ENCODE data around the gene IRF5.

The IRF5 gene

GRCh38 chr7:128962899-128963298 lies 25.2 kb downstream of the IRF5 start:
- no peaks in the 10 kb centered on the region for H3K27me3 ChIP-seq (ENCODE audit: insufficient read depth, low read length)
- H2BK5ac ChIP-seq (ENCODE audit: low read depth, low read length, poor library complexity), result no peak overlapping the region
- H3K4me1 ChIP-seq (ENCODE audit: control insufficient read depth in 1 of 2, insufficient read depth in 2 of 2, low read length in 2 of 2), result no peaks in the 10 kb centered on the region
- H2BK12ac ChIP-seq (ENCODE audit: low read length), result no peak overlapping the region
- H2BK120ac ChIP-seq (ENCODE audit: insufficient read depth, low read length, poor library complexity), result no peak overlapping the region
- no peak overlapping the region for H4K91ac ChIP-seq (ENCODE audit: low read depth, low read length)
- no peak overlapping the region for H3K23ac ChIP-seq (ENCODE audit: low read length)
- no peak overlapping the region for H3K4me2 ChIP-seq (ENCODE audit: low read length)
- H3K79me2 ChIP-seq (ENCODE audit: control insufficient read depth, insufficient read depth, low read length, poor library complexity), result no peaks in the 10 kb centered on the region
- no peak overlapping the region for H3K14ac ChIP-seq (ENCODE audit: low read length)
- H3K4me3 ChIP-seq (ENCODE audit: low read depth, low read length), result no peak overlapping the region
- peak in 1 of 2 donors; percentile 3 for DNase-seq
- no peak overlapping the region for H3K27ac ChIP-seq (ENCODE audit: low read depth, low read length)
- H2AK5ac ChIP-seq (ENCODE audit: low read length), result no peak overlapping the region
- no peak overlapping the region for H3K9ac ChIP-seq (ENCODE audit: low read length)
- H3K79me1 ChIP-seq (ENCODE audit: low read length), result no peaks in the 10 kb centered on the region
- H3K18ac ChIP-seq (ENCODE audit: low read length), result no peak overlapping the region
- no peak overlapping the region for H2AFZ ChIP-seq (ENCODE audit: insufficient read depth, low read length, poor library complexity)
- no peak overlapping the region for H4K12ac ChIP-seq (ENCODE audit: low read depth, low read length)
- no peaks in the 10 kb centered on the region for H3K9me3 ChIP-seq (ENCODE audit: insufficient read depth, low read depth, low read length)
- H4K8ac ChIP-seq (ENCODE audit: low read depth, low read length), result no peak overlapping the region
- H3K4ac ChIP-seq (ENCODE audit: low read depth, low read length), result no peak overlapping the region
- peaks cover 7 to 17% of the 10 kb centered on the region in 2 experiments for H3K36me3 ChIP-seq (ENCODE audit: control insufficient read depth in 1 of 2, insufficient read depth in 2 of 2, low read length in 2 of 2)

- Histone ChIP-seq H3K36me3 (ENCODE audit: control insufficient read depth in 1 of 2, insufficient read depth in 2 of 2, low read length in 2 of 2) (peaks cover 7 to 17% of the 10 kb centered on the region in 2 experiments), H3K4me2 (ENCODE audit: low read length) (no peak overlapping the region)
Observed at GRCh38 chr7:128963327-128963757, 25.6 kb downstream of the IRF5 start.

GRCh38 chr7:128968624-128969023 lies 30.9 kb downstream of the IRF5 start:
- Histone ChIP-seq H3K79me1 (ENCODE audit: low read length) (no peaks in the 10 kb centered on the region), H2BK5ac (ENCODE audit: low read depth, low read length, poor library complexity) (no peak overlapping the region), H2BK12ac (ENCODE audit: low read length) (no peak overlapping the region), H3K18ac (ENCODE audit: low read length) (no peak overlapping the region), H2AK5ac (ENCODE audit: low read length) (no peak overlapping the region), H4K8ac (ENCODE audit: low read depth, low read length) (no peak overlapping the region), H2BK120ac (ENCODE audit: insufficient read depth, low read length, poor library complexity) (no peak overlapping the region), H3K4ac (ENCODE audit: low read depth, low read length) (no peak overlapping the region), H3K4me2 (ENCODE audit: low read length) (no peak overlapping the region), H3K79me2 (ENCODE audit: control insufficient read depth, insufficient read depth, low read length, poor library complexity) (no peaks in the 10 kb centered on the region), H4K12ac (ENCODE audit: low read depth, low read length) (no peak overlapping the region), H3K27me3 (ENCODE audit: insufficient read depth, low read length) (no peaks in the 10 kb centered on the region), H4K91ac (ENCODE audit: low read depth, low read length) (no peak overlapping the region), H3K9ac (ENCODE audit: low read length) (no peak overlapping the region), H3K36me3 (ENCODE audit: control insufficient read depth in 1 of 2, insufficient read depth in 2 of 2, low read length in 2 of 2) (peaks cover 14 to 31% of the 10 kb centered on the region in 2 experiments), H3K4me3 (ENCODE audit: low read depth, low read length) (no peak overlapping the region), H3K9me3 (ENCODE audit: insufficient read depth, low read depth, low read length) (no peaks in the 10 kb centered on the region), H3K27ac (ENCODE audit: low read depth, low read length) (no peak overlapping the region), H3K4me1 (ENCODE audit: control insufficient read depth in 1 of 2, insufficient read depth in 2 of 2, low read length in 2 of 2) (no peaks in the 10 kb centered on the region), H3K14ac (ENCODE audit: low read length) (no peak overlapping the region), H3K23ac (ENCODE audit: low read length) (no peak overlapping the region), H2AFZ (ENCODE audit: insufficient read depth, low read length, poor library complexity) (no peak overlapping the region)
- WGBS (ENCODE audit: extremely low coverage, insufficient coverage, insufficient read length), result no CpG with 5 or more reads among the region's 1 CpG
- DNase-seq, result no peak

More at GRCh38 chr7:128963327-128963757, 25.6 kb downstream of the IRF5 start:
- Histone ChIP-seq H2BK5ac (ENCODE audit: low read depth, low read length, poor library complexity) (no peak overlapping the region), H3K9me3 (ENCODE audit: insufficient read depth, low read depth, low read length) (no peaks in the 10 kb centered on the region), H2AFZ (ENCODE audit: insufficient read depth, low read length, poor library complexity) (no peak overlapping the region), H4K91ac (ENCODE audit: low read depth, low read length) (no peak overlapping the region), H3K18ac (ENCODE audit: low read length) (no peak overlapping the region), H3K14ac (ENCODE audit: low read length) (no peak overlapping the region), H3K79me2 (ENCODE audit: control insufficient read depth, insufficient read depth, low read length, poor library complexity) (no peaks in the 10 kb centered on the region), H3K4me3 (ENCODE audit: low read depth, low read length) (no peak overlapping the region), H3K23ac (ENCODE audit: low read length) (no peak overlapping the region), H3K4ac (ENCODE audit: low read depth, low read length) (no peak overlapping the region), H2BK12ac (ENCODE audit: low read length) (no peak overlapping the region), H2BK120ac (ENCODE audit: insufficient read depth, low read length, poor library complexity) (no peak overlapping the region), H3K79me1 (ENCODE audit: low read length) (no peaks in the 10 kb centered on the region), H3K27me3 (ENCODE audit: insufficient read depth, low read length) (no peaks in the 10 kb centered on the region), H3K9ac (ENCODE audit: low read length) (no peak overlapping the region), H3K4me1 (ENCODE audit: control insufficient read depth in 1 of 2, insufficient read depth in 2 of 2, low read length in 2 of 2) (no peaks in the 10 kb centered on the region), H2AK5ac (ENCODE audit: low read length) (no peak overlapping the region), H4K8ac (ENCODE audit: low read depth, low read length) (no peak overlapping the region), H4K12ac (ENCODE audit: low read depth, low read length) (no peak overlapping the region), H3K27ac (ENCODE audit: low read depth, low read length) (no peak overlapping the region)
- peak in 1 of 2 donors; percentile 30 for DNase-seq
- WGBS (ENCODE audit: extremely low coverage, insufficient coverage, insufficient read length), result no CpG with 5 or more reads among the region's 1 CpG

GRCh38 chr7:128974241-128974934 lies 36.7 kb downstream of the IRF5 start:
- Histone ChIP-seq H2BK5ac (ENCODE audit: low read depth, low read length, poor library complexity) (no peak overlapping the region), H2AK5ac (ENCODE audit: low read length) (no peak overlapping the region), H3K79me2 (ENCODE audit: control insufficient read depth, insufficient read depth, low read length, poor library complexity) (no peaks in the 10 kb centered on the region), H3K4me3 (ENCODE audit: low read depth, low read length) (no peak overlapping the region), H3K4me2 (ENCODE audit: low read length) (no peak overlapping the region), H2BK12ac (ENCODE audit: low read length) (no peak overlapping the region), H3K79me1 (ENCODE audit: low read length) (no peaks in the 10 kb centered on the region), H4K12ac (ENCODE audit: low read depth, low read length) (no peak overlapping the region), H3K4me1 (ENCODE audit: control insufficient read depth in 1 of 2, insufficient read depth in 2 of 2, low read length in 2 of 2) (no peaks in the 10 kb centered on the region), H3K36me3 (ENCODE audit: control insufficient read depth in 1 of 2, insufficient read depth in 2 of 2, low read length in 2 of 2) (peaks cover 23 to 44% of the 10 kb centered on the region in 2 experiments), H3K14ac (ENCODE audit: low read length) (no peak overlapping the region), H3K27me3 (ENCODE audit: insufficient read depth, low read length) (no peaks in the 10 kb centered on the region), H2AFZ (ENCODE audit: insufficient read depth, low read length, poor library complexity) (no peak overlapping the region), H3K23ac (ENCODE audit: low read length) (no peak overlapping the region), H3K4ac (ENCODE audit: low read depth, low read length) (no peak overlapping the region), H4K8ac (ENCODE audit: low read depth, low read length) (no peak overlapping the region), H3K27ac (ENCODE audit: low read depth, low read length) (no peak overlapping the region), H3K9ac (ENCODE audit: low read length) (no peak overlapping the region), H4K91ac (ENCODE audit: low read depth, low read length) (no peak overlapping the region), H3K18ac (ENCODE audit: low read length) (no peak overlapping the region), H2BK120ac (ENCODE audit: insufficient read depth, low read length, poor library complexity) (no peak overlapping the region), H3K9me3 (ENCODE audit: insufficient read depth, low read depth, low read length) (no peaks in the 10 kb centered on the region)
- DNase-seq, result peak; percentile 27 to 78
- WGBS (ENCODE audit: extremely low coverage, insufficient coverage, insufficient read length), result no CpG with 5 or more reads among the region's 7 CpGs
